HepG2 (cell line): ENCODE measurements around the gene IKBKE.

ENCODE experiments used
- JDP2 ChIP-seq: sonication (generic); formaldehyde crosslinking; IDR thresholded peaks from 2 replicates; pipeline ENCODE4 v1.8.1; 2022; ENCODE audit warnings: missing genetic modification reagents, borderline replicate concordance
- MAX ChIP-seq: IDR thresholded peaks from 2 replicates; pipeline ENCODE4 v1.6.1; 2012; ENCODE audit warnings: inconsistent platforms
- NFIC ChIP-seq: IDR thresholded peaks from 2 replicates; pipeline ENCODE4 v1.6.1; 2012; ENCODE audit warnings: mild to moderate bottlenecking, low read length, inconsistent platforms
- SIN3B ChIP-seq: fragments of 150-350 bp; IDR thresholded peaks from 2 replicates; pipeline ENCODE4 v1.6.1; 2014; ENCODE audit warnings: low read length
- TAF1 ChIP-seq: sonication (generic); formaldehyde crosslinking; IDR thresholded peaks from 2 replicates; pipeline ENCODE4 v1.4.0; 2020; ENCODE audit warnings: missing genetic modification reagents
- ZGPAT ChIP-seq: IDR thresholded peaks from 2 replicates; pipeline ENCODE4 v1.6.1; 2016; ENCODE audit warnings: mild to moderate bottlenecking
- TF ChIP-seq, protein P1 (sequence below): sonication (generic); formaldehyde crosslinking; IDR thresholded peaks from 2 replicates; pipeline ENCODE4 v1.5.0; 2020; ENCODE audit warnings: mild to moderate bottlenecking, missing genetic modification reagents, moderate library complexity

- TF ChIP-seq ZGPAT (CRISPR knock-in tag) (no peak), TAF1 (no peak), JDP2 (CRISPR knock-in tag) (no peak), MAX (no peak), SIN3B (no peak), NFIC (no peak)
- TF ChIP-seq, protein P1, sequence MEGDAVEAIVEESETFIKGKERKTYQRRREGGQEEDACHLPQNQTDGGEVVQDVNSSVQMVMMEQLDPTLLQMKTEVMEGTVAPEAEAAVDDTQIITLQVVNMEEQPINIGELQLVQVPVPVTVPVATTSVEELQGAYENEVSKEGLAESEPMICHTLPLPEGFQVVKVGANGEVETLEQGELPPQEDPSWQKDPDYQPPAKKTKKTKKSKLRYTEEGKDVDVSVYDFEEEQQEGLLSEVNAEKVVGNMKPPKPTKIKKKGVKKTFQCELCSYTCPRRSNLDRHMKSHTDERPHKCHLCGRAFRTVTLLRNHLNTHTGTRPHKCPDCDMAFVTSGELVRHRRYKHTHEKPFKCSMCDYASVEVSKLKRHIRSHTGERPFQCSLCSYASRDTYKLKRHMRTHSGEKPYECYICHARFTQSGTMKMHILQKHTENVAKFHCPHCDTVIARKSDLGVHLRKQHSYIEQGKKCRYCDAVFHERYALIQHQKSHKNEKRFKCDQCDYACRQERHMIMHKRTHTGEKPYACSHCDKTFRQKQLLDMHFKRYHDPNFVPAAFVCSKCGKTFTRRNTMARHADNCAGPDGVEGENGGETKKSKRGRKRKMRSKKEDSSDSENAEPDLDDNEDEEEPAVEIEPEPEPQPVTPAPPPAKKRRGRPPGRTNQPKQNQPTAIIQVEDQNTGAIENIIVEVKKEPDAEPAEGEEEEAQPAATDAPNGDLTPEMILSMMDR (CRISPR knock-in tag), result no peak
Observed at GRCh38 chr1:206421616-206422340, 48.5 kb upstream of the IKBKE start.
